GM10266 (cell line): Measurements from ENCODE around the gene TRAF6.

Experiments
- DNase-seq: peaks from one replicate; pipeline ENCODE4 v3.0.0; 2012; ENCODE audit errors: extremely low spot score
- TF ChIP-seq, protein P1 (sequence below): IDR thresholded peaks from 2 replicates; pipeline ENCODE4 v1.5.1; 2012; ENCODE audit warnings: mild to moderate bottlenecking, low read depth; ENCODE audit not compliant: control insufficient read depth, insufficient read depth; ENCODE audit errors: missing control alignments

Gene TRAF6

DNA sequence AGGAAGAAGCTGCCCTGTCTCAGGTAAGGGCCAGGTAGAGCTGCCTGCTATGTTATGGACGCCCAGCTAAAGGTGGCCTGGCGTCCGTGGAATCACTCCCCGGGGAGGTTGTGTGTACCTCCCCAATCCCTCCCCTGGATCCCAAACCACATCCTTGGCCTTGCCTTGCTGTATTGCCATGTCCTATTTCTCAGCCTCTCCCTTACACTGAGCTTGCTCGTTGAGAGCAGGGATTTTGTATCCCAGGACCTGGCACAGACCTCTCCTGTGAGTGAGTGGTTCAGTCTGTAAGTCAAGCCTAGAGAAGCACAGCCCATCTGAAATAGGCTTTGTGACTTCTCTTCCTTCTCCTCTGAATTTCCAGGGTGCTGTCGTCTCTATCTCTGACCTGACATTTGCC is 53.9 kb downstream of the TRAF6 start:
- DNase-seq: no peak
- TF ChIP-seq, protein P1, sequence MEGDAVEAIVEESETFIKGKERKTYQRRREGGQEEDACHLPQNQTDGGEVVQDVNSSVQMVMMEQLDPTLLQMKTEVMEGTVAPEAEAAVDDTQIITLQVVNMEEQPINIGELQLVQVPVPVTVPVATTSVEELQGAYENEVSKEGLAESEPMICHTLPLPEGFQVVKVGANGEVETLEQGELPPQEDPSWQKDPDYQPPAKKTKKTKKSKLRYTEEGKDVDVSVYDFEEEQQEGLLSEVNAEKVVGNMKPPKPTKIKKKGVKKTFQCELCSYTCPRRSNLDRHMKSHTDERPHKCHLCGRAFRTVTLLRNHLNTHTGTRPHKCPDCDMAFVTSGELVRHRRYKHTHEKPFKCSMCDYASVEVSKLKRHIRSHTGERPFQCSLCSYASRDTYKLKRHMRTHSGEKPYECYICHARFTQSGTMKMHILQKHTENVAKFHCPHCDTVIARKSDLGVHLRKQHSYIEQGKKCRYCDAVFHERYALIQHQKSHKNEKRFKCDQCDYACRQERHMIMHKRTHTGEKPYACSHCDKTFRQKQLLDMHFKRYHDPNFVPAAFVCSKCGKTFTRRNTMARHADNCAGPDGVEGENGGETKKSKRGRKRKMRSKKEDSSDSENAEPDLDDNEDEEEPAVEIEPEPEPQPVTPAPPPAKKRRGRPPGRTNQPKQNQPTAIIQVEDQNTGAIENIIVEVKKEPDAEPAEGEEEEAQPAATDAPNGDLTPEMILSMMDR: no peak

DNA sequence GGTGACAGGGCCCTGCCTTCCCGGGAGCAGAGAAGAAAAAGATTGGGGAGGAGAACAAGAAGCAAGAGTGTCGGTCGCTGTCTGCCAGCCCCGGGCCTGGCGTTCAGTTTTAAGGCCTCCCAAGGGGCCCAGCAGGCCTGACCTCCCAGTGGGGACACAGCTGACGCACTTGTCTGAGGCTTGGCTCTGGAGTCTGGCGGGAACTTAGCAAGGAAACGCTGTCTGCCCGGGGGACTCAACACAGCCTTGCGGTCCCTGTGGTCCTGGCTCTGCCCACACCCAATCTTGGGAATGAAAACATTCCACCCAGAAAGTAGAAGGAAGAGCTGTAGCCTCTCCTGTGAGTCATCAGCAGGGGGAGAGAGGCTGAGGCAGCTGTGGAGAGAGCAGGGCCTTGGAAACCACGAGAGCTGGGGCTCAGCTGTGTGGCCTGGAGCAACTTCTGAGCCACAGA is 54.4 kb downstream of the TRAF6 start:
- TF ChIP-seq, protein P1: no peak
- no peak for DNase-seq

DNA sequence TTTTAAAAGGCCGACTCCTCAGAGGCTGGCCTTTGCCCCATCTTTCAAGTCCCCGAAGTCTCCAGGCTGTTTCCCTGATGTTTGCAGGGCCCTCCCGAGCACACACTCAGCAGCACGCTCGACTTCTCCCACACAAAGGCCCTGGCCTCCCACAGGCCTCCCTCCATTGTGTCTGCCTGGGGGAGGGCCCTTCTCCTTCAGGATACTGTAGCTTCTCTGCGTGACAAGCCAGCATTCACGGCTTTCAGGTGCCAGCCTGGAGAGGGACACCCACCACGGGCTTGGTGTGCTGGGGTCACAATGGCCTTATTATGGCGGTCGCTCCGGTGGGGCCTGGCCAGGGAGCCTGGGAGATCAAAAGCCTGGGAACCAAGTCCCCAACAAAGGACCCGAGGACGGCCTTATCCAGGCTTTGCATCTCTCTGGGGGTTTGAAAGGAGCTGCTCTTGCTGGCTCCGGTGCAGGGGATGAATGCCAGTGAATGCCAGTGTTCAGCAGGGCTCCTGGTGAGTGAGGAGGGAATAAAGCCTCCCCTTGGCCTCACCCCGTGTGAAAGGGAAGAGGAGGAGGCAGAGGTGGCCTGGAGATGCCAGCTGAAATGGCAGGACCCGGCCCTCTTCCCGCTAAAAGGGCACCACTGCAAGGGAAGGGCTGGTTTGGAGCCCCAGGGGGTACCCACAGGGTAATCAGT is 55.0 kb downstream of the TRAF6 start:
- no peak for DNase-seq
- TF ChIP-seq, protein P1: no peak

DNA sequence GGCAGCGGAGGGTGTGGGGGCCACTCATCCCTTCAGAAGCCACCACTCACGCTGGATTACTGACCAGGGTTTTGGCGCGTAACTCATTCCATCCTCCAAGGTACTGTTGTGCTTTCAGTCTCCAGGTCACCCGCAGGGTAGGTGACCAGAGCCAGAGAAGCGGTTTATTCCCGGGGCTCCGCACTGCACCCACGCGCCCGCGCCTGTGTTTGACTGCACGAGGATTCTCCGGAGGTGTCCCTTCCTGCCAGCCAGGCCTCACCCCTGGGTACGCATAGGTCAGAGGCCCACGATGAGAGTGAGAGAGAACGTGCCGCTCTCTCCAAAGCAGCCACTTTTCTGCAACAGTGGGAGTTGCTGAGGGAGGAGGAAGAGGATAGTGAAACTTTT is 55.5 kb downstream of the TRAF6 start:
- TF ChIP-seq, protein P1: no peak
- DNase-seq: no peak

DNA sequence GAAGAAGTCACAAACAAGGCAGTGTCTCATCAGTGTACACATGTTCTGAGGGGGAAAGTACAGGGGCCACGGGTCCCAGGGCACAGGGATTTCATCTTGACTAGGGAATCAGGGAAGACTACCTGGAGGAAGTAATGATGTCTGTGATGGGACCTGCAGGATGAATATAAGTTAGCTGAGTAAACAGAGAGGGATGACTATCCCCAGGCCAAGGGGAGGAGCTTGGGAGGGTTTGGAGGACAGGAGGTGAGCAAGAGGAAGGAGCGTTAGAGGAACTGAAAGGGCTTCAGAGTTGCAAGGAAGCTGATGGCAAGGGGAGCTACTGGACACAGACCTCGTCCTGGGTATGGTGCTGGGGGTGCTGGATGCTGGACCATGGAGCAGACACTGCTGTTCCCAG is 56.4 kb downstream of the TRAF6 start:
- TF ChIP-seq, protein P1: no peak
- no peak for DNase-seq

DNA sequence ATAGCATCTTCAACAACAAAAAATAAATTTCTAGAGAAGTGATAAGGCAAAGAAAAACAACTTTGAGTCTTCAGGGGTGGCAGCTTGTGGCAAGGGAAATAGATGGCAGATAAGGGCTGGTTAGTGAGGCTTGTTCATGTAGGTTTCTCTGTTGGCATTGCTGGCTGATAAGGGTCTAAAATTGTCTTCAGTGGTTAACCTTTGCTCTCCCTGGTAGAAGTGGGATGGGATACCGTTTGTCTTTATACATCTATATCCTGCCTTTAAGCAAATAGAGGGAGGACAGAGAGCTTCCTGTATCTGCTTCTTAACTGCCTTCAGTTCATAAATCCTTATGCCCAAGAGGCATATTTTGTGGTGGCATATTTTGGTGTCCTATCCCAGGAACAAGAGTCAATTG is 57.1 kb downstream of the TRAF6 start:
- DNase-seq: no peak
- TF ChIP-seq, protein P1: no peak

DNA sequence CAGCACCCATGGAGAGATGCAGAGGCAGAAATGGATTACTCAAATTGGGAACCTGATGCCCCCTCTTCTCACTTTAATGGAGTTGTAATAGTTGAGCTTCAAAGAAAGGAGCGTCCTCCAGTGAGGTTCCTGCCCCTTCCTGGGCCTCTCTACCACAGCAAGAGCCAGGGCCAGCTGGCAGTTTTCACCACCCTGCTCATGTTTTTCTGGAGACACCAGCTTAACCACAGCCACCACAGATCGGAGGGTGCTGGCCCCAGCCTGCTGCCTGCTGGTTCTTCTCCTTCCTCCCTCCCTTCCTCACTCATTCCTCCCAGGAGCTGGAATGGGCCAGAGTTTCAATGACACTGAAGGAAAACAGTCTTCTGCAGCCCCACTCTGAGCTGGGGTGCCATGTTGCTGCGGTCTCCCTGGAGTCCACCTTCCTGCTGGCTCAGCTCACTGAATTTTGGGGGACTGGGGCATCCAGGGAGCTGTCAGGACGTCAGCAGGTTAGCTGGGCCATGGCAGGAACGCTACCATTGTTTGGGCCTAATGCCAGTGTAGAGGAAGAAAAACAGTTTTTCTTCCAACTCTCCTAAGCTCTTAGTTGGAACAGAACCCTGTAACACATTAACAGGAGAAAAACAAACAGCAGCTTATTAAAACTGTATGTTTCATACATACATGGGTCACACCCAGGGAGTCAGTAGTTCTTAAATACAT is 57.7 kb downstream of the TRAF6 start:
- DNase-seq: no peak
- TF ChIP-seq, protein P1: no peak
